Hindlimb muscle (tissue), 1 donor: Measurements from ENCODE around the gene PAN3. TPM values are rescaled to one million over a fixed set of nuclear protein-coding genes. Genes with fewer than 3 reads are reported as not detected.

Source experiments
- DNase-seq: peaks from one replicate; pipeline ENCODE4 v3.0.0-alpha.2; 2013
- polyA plus RNA-seq: library from polyadenylated mRNA; unstranded; fragments of 120-200 nt; gene quantifications from one replicate; pipeline ENCODE4 v1.2.1, GENCODE V29; 2013; ENCODE audit not compliant: insufficient read length

PAN3 gene
- polyA plus RNA-seq, 1 donor: 23.9 TPM

- DNase-seq: no peak
These were observed 201.1 kb downstream of the PAN3 start for GRCh38 chr13:28339419-28339818.

- DNase-seq: no peak
These were observed 202.0 kb downstream of the PAN3 start for GRCh38 chr13:28340272-28340793.

- DNase-seq: no peak
These were observed 203.9 kb downstream of the PAN3 start for GRCh38 chr13:28342251-28342650.

- no peak for DNase-seq
These were observed 205.8 kb downstream of the PAN3 start for GRCh38 chr13:28344163-28344562.

Other genes with a start within 250 kb of the PAN3 start
- gene PDX1, start 218.5 kb upstream of the PAN3 start, polyA plus RNA-seq: not detected
- gene CDX2, start 169.2 kb upstream of the PAN3 start, polyA plus RNA-seq: not detected
- not detected for gene URAD, start 149.9 kb upstream of the PAN3 start, polyA plus RNA-seq
- 0.32 TPM for gene FLT3, start 38.0 kb upstream of the PAN3 start, polyA plus RNA-seq